NCI-H510A (cell line): ENCODE measurements around the gene B4GALNT4.
"Not testable (repeated sequence)": the region's sequence is repeated elsewhere in the genome, so short reads cannot be mapped to it uniquely, and the experiment has no call there.

ENCODE experiments used
- DNase-seq: peaks from one replicate; lab custom pipeline; 2025; lab: John Stamatoyannopoulos, UW

The B4GALNT4 gene, protein sequence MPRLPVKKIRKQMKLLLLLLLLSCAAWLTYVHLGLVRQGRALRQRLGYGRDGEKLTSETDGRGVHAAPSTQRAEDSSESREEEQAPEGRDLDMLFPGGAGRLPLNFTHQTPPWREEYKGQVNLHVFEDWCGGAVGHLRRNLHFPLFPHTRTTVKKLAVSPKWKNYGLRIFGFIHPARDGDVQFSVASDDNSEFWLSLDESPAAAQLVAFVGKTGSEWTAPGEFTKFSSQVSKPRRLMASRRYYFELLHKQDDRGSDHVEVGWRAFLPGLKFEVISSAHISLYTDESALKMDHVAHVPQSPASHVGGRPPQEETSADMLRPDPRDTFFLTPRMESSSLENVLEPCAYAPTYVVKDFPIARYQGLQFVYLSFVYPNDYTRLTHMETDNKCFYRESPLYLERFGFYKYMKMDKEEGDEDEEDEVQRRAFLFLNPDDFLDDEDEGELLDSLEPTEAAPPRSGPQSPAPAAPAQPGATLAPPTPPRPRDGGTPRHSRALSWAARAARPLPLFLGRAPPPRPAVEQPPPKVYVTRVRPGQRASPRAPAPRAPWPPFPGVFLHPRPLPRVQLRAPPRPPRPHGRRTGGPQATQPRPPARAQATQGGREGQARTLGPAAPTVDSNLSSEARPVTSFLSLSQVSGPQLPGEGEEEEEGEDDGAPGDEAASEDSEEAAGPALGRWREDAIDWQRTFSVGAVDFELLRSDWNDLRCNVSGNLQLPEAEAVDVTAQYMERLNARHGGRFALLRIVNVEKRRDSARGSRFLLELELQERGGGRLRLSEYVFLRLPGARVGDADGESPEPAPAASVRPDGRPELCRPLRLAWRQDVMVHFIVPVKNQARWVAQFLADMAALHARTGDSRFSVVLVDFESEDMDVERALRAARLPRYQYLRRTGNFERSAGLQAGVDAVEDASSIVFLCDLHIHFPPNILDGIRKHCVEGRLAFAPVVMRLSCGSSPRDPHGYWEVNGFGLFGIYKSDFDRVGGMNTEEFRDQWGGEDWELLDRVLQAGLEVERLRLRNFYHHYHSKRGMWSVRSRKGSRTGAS

DNA sequence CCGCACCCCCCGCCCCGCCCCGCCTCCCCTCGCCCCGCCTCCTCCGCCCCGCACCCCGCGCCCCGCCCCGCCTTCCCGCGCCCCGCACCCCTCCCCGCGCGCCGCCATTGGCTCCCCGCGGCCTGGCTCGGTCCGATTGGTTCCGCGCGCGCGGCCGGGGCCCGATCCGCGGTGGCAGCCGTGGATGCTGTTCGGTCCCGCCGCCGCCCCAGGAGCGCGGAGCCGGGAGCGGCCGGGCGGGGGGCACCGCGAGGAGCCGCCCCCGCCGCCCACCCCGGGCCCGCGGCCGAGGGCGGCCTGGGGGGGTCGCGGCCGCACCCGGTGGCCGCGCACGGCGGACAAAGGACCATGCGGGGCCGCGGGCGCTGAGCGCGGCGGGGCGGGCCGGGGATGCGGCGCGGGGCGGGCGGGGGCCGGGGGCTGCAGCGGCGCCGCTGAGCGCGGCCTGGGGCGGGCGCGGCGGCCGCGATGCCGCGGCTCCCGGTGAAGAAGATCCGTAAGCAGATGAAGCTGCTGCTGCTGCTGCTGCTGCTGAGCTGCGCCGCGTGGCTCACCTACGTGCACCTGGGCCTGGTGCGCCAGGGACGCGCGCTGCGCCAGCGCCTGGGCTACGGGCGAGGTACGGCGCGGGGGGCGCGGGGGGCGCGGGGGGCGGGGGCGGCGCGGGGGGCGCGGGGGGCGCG, at the start of gene B4GALNT4:
Gene B4GALNT4 (plus strand): TSS at position 164 of the 683 bp plus-strand sequence. CDS start 305 bp downstream, at position 469.
- no peak for DNase-seq

DNA sequence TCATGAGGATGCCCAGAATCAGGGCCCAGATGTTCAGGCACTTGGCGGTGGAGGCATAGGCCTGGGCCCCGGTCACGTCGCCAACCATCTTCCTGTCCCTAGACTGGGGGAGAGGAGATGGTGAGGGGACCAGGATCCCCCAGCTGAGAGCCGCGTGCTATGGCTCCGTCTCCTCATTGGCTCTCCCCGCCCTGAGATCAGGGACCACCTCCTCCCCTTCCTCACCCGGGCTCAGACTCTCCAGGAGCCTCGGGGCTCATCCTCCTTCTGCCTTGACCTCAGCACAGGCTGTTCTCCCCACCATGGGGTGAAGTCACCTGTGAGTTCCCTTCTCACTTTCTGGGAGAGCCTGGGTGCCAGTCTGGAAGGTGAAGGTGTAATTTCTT, 49.4 kb upstream of the B4GALNT4 start:
- not testable (repeated sequence) for DNase-seq

DNA sequence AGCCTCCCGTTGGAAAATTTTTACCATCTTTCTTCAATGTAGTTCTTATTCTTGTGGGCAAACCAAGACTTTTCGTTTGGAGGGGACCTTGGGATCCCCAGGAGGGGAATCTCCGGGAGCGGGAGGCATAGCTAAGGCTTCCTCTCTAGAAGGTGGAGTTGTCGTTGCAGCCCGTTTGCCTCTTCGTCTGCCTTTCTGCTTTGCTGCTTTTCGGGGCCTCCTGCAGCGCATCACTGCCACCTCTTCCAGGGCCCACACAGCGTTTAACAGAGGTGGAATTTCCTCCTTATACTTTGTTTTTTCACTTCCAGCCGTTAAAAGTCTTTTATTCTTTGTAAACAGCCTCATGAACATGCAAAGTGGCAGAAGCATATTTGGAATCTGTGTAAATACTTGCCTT, 45.1 kb upstream of the B4GALNT4 start:
- no peak for DNase-seq

DNA sequence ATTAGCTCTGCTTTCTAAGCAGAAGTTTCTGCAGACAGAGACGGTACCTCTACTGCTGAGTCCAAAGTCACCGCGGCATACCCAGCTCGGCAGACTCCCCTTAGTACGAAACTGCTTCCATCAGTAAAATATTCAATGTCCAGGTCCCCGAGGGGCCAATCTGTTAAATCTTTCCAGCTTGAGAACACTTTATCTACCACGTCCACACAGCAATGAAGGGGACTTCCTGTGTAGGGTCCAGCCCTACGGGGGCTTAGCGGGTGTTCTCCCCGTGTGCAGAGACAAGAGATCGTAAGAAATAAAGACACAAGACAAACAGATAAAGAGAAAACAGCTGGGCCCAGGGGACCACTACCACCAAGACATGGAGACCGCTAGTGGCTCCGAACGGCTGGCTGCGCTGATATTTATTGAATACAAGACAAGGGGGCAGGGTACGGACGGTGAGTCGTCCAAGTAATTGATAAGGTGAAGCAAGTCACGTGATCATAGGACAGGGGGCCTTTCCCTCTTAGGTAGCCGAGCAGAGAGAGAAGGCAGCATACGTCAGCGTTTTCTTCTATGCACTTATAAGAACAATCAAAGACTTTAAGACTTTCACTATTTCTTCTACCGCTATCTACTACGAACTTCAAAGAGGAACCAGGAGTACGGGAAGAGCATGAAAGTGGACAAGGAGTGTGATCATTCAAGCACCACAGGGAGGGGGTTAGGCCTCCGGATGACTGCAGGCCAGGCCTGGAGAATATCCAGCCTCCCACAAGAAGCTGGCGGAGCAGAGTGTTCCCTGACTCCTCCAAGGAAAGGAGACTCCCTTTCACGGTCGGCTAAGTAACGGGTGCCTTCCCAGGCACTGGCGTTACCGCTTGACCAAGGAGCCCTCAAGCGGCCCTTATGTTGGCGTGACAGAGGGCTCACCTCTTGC, 44.4 kb upstream of the B4GALNT4 start:
- not testable (repeated sequence) for DNase-seq

DNA sequence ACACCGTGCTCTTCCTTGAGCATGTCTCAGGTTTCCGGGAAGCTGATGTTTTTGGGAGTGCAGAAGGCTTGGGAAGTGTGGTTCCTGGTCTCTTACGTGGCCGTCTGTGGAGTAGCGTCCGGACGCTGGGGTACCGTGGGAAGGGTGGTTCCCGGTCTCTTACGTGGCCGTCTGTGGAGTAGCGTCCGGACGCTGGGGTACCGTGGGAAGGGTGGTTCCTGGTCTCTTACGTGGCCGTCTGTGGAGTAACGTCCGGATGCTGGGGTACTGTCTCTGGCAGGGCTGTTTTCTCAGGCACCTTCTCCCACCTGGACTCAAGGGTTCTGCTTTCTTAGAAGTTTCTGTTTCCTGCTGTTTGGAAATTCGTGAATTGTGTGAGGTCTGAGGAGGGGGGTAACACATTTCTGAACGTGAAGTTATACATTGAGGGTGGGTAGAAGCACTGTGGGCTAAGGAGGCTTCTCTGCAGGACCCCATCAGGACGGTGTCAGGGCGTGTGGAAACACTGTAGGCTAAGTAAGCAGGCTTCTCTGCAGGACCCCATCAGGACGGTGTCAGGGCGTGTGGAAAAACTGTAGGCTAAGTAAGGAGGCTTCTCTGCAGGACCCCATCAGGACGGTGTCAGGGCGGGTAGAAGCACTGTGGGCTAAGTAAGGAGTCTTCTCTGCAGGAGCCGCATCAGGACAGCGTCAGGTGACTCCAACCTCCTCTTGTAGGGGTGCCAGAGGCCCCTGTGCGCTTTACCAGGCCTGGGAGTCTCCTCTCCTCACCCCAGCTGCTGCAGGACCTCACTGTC, 43.3 kb upstream of the B4GALNT4 start:
- no peak for DNase-seq

DNA sequence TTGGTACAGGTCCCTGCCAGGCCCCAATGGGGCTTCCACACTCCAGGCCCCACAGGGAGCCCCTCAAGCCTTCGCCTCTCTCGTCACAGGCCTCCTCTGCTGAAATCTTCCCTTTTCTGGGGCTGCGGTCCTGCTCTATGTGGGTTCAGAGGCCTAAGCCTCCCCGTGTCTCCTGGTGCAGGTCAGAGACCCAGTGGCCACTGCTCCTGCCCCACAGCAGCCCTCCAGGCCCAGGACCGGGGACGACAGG, 42.8 kb upstream of the B4GALNT4 start:
- no peak for DNase-seq

DNA sequence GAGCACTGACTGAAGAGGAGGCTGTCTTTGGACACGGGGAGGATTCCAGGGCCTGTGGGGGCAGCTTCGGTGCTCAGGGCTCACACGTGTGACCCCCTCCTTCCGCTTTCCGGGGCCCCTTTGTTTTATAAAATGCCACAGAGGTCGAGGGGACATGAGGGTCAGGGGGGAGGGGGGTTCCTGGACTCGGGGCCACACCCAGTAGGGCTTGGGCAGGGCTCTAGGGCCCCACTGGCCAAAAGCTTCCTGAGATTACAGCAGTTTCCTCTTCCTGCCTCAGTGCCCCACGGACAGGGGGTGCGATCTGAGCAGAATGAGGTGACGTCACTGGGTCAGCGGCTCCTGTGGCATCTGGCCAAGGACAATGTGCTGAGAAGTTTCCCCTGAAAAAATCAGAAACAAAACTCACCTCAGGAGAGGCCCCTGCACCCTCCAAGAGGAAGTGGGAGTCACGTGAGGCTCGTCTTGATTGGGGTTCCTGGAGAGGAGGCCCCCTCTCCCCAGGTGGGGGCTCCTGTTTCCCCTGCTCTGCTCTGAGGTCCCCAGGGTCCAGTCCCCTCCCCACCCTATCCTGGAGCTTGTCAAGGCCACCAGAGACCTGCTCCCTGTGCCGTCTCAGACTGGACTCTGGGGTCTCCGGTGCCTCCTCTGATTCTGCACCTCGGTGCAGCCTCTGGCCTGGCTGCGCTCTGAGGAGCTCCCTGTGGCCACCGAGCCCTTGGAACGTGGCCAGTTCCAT, 42.3 kb upstream of the B4GALNT4 start:
- DNase-seq: no peak

DNA sequence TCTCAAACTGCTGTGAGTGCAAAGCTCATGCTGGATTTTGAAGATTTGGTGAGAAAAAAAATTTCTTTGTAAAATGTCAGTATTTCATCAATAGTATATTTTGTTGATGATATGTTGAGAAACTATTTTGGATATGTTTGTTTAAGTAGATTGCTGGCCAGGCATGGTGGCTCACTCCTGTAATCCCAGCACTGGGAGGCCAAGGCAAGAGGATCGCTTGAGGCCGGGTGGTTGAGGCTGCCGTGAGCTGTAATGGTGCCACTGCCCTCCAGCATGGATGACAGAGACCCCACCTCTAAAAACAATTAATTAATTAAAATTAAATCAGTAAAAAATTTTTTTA, 41.7 kb upstream of the B4GALNT4 start:
- no peak for DNase-seq

DNA sequence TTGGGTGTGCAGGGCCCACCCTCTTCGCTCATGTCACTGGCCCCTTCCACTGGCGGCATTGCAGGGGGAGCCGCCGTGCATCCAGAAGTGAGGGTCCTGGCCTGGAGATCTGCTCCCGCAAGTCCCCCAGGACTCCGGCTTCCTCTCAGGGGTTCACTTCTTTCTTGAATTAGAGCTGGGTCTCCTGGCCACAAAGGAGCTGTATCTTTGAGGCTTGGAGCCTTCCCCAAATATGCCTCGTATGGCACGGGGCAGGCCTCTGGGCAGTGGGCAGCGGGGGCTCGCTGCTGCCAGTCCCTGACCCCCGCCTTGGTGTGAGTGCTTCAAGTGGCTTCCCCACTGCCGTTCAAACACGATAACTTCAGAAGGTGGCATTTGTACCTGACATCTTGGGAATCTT, 41.3 kb upstream of the B4GALNT4 start:
- no peak for DNase-seq

DNA sequence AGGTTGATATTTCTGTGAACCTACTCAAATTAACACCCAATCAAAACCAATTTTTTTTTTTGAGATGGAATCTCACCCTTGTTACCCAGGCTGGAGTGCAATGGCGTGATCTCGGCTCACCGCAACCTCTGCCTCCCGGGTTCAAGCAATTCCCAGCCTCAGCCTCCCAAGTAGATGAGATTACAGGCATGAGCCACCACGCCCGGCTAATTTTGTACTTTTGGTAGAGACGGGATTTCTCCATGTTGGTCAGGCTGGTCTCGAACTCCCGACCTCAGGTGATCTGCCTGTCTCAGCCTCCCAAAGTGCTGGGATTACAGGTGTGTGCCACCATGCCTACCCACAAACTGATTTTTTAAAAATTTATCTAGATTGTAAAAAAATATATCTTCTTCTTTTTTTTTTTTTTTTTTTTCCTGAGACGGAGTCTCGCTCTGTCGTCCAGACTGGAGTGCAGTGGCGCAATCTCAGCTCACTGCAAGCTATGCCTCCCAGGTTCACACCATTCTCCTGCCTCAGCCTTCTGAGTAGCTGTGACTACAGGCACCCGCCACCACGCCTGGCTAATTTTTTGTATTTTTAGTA, 40.7 kb upstream of the B4GALNT4 start:
- DNase-seq: not testable (repeated sequence)

DNA sequence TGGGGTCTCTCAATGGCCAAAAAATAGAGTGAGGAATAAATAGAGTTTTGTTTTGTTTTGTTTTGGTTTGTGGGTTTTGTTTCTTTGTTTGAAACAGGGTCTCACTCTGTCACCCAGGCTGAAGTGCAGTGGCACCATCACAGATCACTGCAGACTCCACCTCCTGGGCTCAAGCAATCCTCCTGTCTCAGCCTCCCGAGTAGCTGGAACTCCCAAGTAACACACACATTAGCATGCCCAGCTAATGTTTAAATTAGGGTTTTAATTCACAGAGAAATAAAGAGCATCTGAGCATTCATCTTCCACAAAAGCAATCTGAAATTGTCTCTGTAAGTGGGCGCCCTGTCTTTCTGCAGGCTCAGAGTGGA, 39.4 kb upstream of the B4GALNT4 start:
- no peak for DNase-seq

DNA sequence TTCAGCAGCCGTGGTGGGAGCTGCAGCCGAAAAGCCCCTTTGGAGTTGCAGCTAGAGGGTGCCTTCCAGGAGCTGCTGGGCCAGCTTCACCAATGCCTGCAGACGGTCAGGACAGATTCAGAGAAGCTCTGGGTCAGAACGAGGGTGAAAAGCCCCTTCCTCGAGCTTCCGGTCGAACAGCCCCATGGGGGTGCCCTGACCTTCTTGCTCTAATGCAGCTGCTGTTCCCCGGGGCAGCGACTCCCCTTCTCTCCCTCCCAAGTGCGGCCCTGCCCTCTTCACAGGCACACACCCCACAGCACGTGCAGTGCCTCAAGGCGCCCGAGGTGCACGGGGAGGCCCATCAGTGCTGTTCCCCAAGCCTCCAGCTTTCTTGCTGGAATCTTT, 39.0 kb upstream of the B4GALNT4 start:
- DNase-seq: no peak

DNA sequence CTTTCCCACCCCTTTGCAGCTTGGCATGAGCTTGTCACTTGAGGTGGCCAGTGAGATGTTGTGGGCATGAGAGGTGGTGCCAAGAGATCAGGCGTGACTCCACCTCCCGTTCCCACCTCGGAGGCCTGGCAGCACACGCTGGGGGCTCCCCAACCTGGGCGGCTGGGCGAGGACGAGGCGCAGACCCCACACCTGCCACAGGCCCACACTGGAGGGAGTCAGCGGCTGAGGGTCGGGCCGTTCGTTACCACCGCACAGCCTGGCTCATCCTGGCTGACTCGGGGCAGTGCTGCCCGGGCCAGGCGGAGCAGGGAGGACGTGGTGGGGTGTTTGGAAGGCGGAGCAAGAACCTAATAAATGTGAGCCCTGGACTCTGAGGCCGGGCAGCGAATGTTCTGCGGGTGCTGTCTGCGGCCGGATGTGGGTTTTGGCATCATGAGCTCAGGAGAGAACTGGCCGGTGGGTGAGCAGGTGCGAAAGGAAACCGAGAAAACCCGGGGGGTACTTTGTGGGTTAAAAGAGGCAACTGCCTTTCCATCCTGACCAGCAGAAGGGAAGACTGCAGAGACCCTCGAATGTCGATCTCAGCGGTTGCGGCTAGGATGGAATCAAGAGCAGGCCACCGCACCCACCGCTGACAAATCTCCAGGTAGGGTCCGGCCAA, 38.5 kb upstream of the B4GALNT4 start:
- DNase-seq: no peak

DNA sequence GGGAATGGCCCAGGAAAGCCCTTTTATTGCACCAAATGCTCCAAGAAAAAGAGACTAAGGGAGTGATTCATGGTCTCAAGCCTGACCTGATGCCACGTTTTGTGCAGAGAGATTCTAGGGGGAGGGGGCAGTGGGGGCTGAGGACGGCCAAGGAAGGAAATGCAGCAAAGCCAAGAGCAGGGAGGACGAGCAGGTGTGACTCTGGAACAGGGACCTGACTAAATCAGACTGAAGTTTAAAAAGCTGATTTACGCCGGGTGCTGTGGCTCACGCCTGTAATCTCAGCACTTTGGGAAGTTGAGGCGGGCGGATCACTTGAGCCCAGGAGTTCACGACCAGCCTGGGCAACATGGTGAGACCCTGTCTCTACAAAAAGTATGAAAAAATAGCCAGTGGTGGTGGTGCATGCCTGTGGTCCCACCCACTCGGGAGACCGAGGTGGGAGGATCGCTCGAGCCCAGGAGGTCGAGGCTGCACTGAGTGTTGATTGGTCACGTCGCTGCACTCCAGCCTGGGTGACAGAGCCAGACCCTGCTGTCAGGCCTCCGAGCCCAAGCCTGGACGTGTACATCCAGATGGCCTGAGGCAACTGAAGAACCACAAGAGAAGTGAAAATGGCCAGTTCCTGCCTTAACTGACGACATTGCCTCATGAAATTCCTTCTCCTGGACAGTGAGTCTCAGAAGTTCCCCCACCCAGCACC, 37.8 kb upstream of the B4GALNT4 start:
- no peak for DNase-seq

DNA sequence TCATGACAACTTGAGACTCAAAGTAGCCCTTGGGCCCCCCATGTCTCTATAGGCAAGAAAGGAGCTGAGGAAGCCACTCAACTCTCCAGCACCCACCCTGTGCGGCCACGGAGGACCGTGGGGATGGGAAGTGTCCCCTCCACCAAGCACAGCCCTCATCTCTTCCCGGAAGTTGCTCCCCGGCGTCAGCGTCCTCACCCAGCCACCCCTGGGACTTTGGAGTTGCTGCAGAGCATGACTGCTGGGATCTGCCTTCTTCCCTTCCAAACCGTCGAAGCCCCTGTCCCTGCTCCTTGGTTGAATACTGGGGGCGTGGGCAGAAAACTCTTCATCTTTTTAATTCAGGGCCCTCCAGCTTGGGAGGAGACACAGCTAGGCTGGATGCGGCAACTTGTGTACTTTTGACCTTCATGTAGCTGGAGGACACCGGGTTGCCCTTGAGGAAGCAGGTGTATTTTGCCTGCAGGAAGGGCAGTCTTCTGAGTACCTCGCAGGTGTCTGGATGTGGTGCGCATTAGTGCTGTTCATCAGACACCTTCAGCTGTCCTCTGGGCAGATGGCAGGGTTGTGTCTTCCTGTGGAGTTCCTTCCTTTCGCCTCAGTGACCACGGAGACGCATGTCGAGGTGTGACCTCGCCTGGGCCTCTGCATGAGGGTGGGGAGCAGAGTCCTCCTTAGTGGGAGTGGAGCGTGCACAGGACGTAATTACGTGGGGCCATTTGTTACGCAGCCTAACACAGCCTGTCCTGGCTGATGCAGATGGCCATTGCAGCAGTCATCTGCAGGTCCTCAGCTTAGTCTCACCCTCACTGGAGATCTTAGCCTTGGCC, 36.4 kb upstream of the B4GALNT4 start:
- DNase-seq: no peak

DNA sequence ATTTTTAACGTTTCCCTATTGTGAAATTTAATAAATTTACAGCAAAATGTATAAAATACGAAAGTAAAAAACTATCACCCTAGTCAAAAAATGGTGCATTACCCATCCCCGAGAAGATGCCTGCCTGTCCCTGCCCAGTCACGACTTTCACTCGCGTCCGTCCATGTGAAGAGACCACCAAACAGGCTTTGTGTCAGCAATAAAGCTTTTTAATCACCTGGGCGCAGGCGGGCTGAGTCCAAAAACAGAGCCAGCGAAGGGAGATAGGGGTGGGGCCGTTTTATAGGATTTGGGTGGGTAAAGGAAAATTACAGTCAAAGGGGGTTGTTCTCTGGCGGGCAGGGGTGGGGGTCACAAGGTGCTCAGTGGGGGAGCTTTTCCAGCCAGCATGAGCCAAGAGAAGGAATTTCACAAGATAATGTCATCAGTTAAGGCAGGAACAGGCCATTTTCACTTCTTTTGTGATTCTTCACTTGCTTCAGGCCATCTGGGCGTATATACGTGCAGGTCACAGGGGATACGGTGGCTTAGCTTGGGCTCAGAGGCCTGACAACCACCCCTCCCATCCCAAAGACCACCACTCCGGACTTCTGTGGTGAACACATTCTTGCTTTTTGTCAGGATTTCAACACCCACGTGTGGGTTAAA, 35.6 kb upstream of the B4GALNT4 start:
- DNase-seq: not testable (repeated sequence)
